Measurements from ENCODE around the gene S100A2. TPM values are rescaled to one million over a fixed set of nuclear protein-coding genes. Genes with fewer than 3 reads are reported as not detected.

S100A2 gene
- total and polyA plus RNA-seq, 2 donors (not counting 3 experiments of a cell fraction or from before 2014, with no cell fraction given), result 4.0 to 4.3 TPM

DNA sequence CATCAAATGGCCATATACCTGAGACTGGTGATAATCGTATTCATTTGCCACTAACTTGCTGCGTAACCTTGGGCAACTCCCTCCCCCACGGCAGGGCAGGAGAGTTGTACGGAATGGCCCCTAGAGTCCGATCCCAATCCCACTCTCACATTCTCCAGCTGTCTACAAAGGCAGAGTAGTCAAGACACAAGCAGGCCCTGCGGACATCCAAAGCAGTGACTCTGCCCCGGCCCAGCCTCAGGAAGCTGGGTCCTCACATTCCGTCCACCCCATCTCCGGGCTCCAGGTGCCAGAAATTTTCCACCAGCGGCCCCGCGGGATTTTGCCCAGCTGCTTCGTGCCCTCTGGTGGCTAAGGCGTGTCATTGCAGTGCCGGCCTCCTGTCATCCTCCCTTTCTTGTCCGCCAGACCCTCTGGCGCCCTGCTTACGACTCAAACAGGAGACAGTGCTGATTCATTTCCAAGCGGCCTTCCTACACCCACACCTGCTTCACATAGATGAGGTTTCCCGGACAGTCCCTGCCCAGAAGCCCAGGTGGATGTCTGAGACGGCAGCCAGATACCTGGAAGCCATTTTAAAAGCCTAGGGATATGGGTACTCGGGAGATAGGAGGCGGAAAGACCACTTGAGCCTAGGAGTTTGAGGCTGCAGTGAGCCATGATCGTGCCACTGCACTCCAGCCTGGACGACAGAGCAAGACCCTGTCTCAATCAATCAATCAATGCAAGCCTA is 2.9 kb upstream of the S100A2 start:
- intact Hi-C loops (cut with micrococcal nuclease), result loop anchor here (1.0 to 2.0 kb wide), 7 partner anchors 35 to 216 kb away; partner anchors contain the start of genes S100A13 and SNAPIN
- BruUV-seq (replicated peaks), result no TSS peak
- H3K9me3 ChIP-seq (replicated peaks; ENCODE audit: control insufficient read depth, insufficient read depth, low read length), result no peaks in the 10 kb centered on the region
- H3K27me3 ChIP-seq (ENCODE audit: control insufficient read depth in 2 of 2, insufficient read depth in 2 of 2, low read length in 2 of 2), result no peaks in the 10 kb centered on the region
- H4K20me1 ChIP-seq (replicated peaks; ENCODE audit: control insufficient read depth, extremely low read depth, insufficient read depth, low read length), result no peaks in the 10 kb centered on the region
- FAIRE-seq (peak; percentile 92), DNase-seq (ENCODE audit: low read depth, low spot score) (peak; percentile 91)
- H3K4me3 ChIP-seq (replicated peaks in 1 of 3; ENCODE audit: insufficient read depth in 1 of 3, low read depth in 1 of 3, low read length in 3 of 3), result no peak overlapping the region
- H3K4me1 ChIP-seq (ENCODE audit: control insufficient read depth, extremely low read depth, insufficient read depth, low read length), result peaks cover 37% of the 10 kb centered on the region
- no peaks in the 10 kb centered on the region for H3K79me2 ChIP-seq (ENCODE audit: control insufficient read depth, insufficient read depth, low read length)
- peak overlapping the region; percentile 78 for H2AFZ ChIP-seq (ENCODE audit: low read depth, low read length)
- TF ChIP-seq POLR2A (IDR thresholded peaks at IDR 0.05; ENCODE audit: low read depth, low read length), result no peak
- TF ChIP-seq FOS (IDR thresholded peaks at IDR 0.05; ENCODE audit: borderline replicate concordance, insufficient read depth, low read length), result peak; percentile 48
- TF ChIP-seq, protein P1, sequence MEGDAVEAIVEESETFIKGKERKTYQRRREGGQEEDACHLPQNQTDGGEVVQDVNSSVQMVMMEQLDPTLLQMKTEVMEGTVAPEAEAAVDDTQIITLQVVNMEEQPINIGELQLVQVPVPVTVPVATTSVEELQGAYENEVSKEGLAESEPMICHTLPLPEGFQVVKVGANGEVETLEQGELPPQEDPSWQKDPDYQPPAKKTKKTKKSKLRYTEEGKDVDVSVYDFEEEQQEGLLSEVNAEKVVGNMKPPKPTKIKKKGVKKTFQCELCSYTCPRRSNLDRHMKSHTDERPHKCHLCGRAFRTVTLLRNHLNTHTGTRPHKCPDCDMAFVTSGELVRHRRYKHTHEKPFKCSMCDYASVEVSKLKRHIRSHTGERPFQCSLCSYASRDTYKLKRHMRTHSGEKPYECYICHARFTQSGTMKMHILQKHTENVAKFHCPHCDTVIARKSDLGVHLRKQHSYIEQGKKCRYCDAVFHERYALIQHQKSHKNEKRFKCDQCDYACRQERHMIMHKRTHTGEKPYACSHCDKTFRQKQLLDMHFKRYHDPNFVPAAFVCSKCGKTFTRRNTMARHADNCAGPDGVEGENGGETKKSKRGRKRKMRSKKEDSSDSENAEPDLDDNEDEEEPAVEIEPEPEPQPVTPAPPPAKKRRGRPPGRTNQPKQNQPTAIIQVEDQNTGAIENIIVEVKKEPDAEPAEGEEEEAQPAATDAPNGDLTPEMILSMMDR (IDR thresholded peaks at IDR 0.05; ENCODE audit: extremely low read depth in 1 of 2, insufficient read depth in 1 of 2, low read depth in 1 of 2, low read length in 2 of 2), result peak; percentile 98 to 99
- TF ChIP-seq JUN (IDR thresholded peaks at IDR 0.05; ENCODE audit: borderline replicate concordance, insufficient read depth, insufficient read length, low read depth), result no peak
- no peak for TF ChIP-seq MYC (IDR thresholded peaks at IDR 0.05; ENCODE audit: low read depth, low read length)
- TF ChIP-seq, protein P2, sequence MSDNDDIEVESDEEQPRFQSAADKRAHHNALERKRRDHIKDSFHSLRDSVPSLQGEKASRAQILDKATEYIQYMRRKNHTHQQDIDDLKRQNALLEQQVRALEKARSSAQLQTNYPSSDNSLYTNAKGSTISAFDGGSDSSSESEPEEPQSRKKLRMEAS (IDR thresholded peaks at IDR 0.05; ENCODE audit: insufficient read depth, insufficient read length), result no peak
- no peak for TF ChIP-seq EZH2 (IDR thresholded peaks at IDR 0.05; ENCODE audit: borderline replicate concordance, low read depth, low read length, severe bottlenecking)
- peak; percentile 64 for TF ChIP-seq POLR2AphosphoS5 (IDR thresholded peaks at IDR 0.05; ENCODE audit: insufficient read depth, low read depth, low read length)
- TF ChIP-seq GATA2 (IDR thresholded peaks at IDR 0.05; ENCODE audit: insufficient read depth, insufficient read length, low read depth, low read length), result no peak
- no peaks in the 10 kb centered on the region for H3K9me1 ChIP-seq (replicated peaks; ENCODE audit: control insufficient read depth, extremely low read depth, insufficient read depth, low read length)
- H3K27ac ChIP-seq (ENCODE audit: insufficient read depth, low read depth, low read length), result peak overlapping the region; percentile 99
- ChIA-PET CTCF (interaction anchor here (0.6 to 6.3 kb wide), 22 partner anchors 9 to 216 kb away, joined by 3 to 216 read pairs (median 5); partner anchors contain the start of genes CHTOP, INTS3, S100A13 and S100A14), POLR2A (interaction anchor here (1.2 to 1.5 kb wide), 5 partner anchors 33 to 66 kb away, joined by 4 to 14 read pairs (median 5); partner anchors contain the start of genes CHTOP, S100A13 and S100A6)
- peak overlapping the region; percentile 4 for H3K4me2 ChIP-seq (ENCODE audit: insufficient read depth, low read length)
- H3K36me3 ChIP-seq (ENCODE audit: control insufficient read depth in 2 of 2, extremely low read depth in 1 of 2, insufficient read depth in 2 of 2, low read length in 2 of 2), result no peaks in the 10 kb centered on the region
- dilution Hi-C loops (cut with MboI; ENCODE audit: extremely low pct_ligation_motif_present, low sequenced_read_pairs), result no loop called here
- peak overlapping the region; percentile 50 for H3K9ac ChIP-seq (replicated peaks; ENCODE audit: extremely low read depth, insufficient read depth, low read length)
